ENCODE data around the gene TLL2.

Gene TLL2

DNA sequence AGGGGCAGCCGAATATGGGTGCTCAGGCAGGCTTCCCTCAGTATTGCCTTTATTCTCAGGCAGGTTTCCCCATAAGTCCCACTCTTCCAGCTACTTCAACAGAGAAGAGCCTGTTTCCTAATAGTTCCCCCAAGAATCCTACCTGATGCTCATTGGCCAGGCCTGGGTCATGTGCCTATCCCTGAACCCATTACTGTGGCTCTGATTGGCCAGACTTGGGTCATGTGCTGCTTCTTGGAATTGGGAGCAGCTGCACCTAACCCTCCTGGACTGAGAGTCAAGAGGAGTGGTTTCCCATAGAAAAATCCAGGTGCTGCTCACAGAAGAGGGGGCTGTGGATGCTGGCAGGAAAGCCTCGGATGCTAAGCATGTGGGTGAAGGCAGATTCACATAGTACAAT, 176.6 kb downstream of the TLL2 start:
- DNase-seq (ENCODE audit: low spot score): no peak
- TF ChIP-seq, protein P1, sequence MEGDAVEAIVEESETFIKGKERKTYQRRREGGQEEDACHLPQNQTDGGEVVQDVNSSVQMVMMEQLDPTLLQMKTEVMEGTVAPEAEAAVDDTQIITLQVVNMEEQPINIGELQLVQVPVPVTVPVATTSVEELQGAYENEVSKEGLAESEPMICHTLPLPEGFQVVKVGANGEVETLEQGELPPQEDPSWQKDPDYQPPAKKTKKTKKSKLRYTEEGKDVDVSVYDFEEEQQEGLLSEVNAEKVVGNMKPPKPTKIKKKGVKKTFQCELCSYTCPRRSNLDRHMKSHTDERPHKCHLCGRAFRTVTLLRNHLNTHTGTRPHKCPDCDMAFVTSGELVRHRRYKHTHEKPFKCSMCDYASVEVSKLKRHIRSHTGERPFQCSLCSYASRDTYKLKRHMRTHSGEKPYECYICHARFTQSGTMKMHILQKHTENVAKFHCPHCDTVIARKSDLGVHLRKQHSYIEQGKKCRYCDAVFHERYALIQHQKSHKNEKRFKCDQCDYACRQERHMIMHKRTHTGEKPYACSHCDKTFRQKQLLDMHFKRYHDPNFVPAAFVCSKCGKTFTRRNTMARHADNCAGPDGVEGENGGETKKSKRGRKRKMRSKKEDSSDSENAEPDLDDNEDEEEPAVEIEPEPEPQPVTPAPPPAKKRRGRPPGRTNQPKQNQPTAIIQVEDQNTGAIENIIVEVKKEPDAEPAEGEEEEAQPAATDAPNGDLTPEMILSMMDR (IDR thresholded peaks at IDR 0.05; ENCODE audit: extremely low read depth, insufficient read depth, missing control alignments): no peak
- in situ Hi-C loops (cut with MboI; ENCODE audit: low pct_unique_long_range_greater_than_20kb, low sequenced_read_pairs, unreplicated experiment): loop anchor here (25.0 kb wide), 1 partner anchor 325 kb away; no protein-coding TSS in a partner anchor

DNA sequence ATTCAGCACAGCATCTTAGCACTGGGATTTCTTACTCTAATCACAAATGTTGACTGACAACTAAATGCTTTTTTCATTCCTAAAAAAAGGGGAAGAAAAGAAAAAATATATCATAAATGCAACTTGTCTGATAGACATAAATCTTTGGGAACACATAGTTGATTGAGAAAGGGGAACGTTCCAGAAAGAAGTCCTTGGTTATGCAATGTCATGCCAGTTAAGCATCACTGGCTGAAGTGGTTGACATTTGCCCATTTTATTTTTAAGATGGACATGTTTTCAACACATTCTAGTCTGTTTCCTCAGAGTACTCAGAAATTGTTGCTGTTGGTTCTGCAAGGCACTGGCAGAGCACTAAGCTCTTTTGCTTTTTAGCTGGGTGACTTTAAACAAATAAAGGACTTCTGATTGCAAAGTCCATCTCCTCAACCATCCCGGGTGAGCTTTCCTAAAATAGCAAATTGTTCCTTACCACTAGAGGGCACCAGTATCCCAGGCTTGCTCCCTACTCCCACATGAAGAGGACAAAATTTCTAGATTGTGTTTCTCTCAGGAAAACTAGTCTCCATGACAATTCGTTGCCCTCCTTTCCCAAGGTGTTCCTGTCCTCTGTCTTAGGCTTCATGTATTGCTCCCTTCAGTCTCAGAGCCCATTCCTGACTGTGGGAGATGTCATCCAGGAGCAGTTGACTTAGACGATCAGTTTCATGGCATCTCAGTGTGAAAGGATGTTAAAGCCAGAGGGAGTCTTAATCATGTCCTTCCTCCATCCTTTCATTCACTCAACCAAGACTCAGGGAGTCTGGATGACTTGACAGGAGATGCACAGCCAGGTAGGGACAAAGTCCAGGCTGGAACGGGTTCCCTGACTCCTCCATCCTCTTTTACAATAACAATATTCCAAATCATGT, 178.9 kb downstream of the TLL2 start:
- in situ Hi-C loops (cut with MboI; ENCODE audit: low pct_unique_long_range_greater_than_20kb, low sequenced_read_pairs, unreplicated experiment): loop anchor here (25.0 kb wide), 1 partner anchor 323 kb away; no protein-coding TSS in a partner anchor
- peak; percentile 13 for DNase-seq (ENCODE audit: low spot score)
- TF ChIP-seq, protein P1 (IDR thresholded peaks at IDR 0.05; ENCODE audit: extremely low read depth, insufficient read depth, missing control alignments): peak; percentile 60

DNA sequence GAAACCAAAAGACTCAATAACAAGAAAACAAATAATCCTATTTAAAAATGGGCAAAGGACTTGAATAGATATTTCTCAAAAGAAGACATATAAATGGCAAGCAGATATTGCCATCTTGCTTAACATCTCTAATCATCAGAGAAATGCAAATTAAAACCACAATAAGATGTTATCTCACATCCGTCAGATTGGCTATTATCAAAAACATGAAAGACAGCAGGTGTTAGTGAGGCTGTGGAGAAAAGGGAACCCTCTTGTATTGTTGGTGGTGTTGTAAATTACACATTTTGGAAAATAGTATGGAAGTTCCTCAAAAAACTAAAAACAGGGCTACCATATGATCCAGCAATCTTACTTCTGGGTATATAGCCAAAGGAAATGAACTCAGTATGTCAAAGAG, 180.6 kb downstream of the TLL2 start:
- in situ Hi-C loops (cut with MboI; ENCODE audit: low pct_unique_long_range_greater_than_20kb, low sequenced_read_pairs, unreplicated experiment): loop anchor here (25.0 kb wide), 1 partner anchor 321 kb away; no protein-coding TSS in a partner anchor
- TF ChIP-seq, protein P1 (IDR thresholded peaks at IDR 0.05; ENCODE audit: extremely low read depth, insufficient read depth, missing control alignments): no peak
- DNase-seq (ENCODE audit: low spot score): no peak

DNA sequence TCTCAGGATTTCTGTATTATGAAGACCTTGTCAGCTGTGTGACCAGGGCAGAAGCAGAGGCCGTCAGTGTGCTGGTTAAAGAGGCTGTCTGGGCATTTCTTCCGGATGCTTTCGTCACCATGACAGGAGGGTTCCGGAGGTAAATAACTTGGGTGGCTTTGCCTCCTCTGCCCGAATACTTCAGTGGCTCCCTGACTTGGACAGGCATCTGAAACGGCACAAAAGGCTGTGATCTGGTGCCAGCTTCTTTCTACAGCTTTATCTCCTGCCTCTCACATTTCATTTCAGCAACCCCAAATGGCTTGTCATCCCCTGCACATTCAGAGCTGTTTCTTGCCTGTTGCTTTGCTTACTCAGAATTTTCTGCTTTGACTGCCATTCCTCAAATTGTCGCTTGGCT, 186.3 kb downstream of the TLL2 start:
- no peak for DNase-seq (ENCODE audit: low spot score)
- TF ChIP-seq, protein P1 (IDR thresholded peaks at IDR 0.05; ENCODE audit: extremely low read depth, insufficient read depth, missing control alignments): no peak
- in situ Hi-C loops (cut with MboI; ENCODE audit: low pct_unique_long_range_greater_than_20kb, low sequenced_read_pairs, unreplicated experiment): loop anchor here (25.0 kb wide), 1 partner anchor 315 kb away; no protein-coding TSS in a partner anchor

DNA sequence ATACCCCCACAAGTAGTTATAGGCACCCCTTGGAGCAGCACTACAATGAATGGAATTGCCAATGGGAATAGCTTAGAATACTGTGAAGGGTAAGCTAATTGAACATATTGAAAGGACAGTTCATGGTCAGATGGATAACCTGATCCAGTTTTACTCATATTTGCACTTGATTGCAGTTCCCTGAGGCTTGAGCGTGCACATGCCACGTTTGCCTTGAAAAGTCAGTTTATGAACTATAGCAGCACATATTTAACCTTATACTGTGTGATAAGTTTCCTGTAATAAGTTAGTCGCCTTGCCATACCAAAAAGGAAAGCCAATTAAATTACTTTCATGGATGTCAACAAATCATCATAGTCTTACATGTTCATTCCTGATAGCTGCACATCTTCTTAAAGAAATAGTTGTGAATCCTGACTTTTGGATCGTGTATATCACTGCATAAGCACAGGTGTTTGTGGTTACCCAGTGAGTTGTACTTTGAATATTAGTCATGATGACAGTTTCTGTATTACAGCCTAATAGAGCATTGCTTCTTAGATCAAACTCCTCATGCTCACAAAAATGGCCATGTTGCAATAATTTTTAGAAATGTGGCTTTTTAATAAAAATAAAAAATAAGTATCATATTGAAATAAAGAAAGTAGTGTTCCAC, 187.9 kb downstream of the TLL2 start:
- in situ Hi-C loops (cut with MboI; ENCODE audit: low pct_unique_long_range_greater_than_20kb, low sequenced_read_pairs, unreplicated experiment): loop anchor here (25.0 kb wide), 1 partner anchor 314 kb away; no protein-coding TSS in a partner anchor

DNA sequence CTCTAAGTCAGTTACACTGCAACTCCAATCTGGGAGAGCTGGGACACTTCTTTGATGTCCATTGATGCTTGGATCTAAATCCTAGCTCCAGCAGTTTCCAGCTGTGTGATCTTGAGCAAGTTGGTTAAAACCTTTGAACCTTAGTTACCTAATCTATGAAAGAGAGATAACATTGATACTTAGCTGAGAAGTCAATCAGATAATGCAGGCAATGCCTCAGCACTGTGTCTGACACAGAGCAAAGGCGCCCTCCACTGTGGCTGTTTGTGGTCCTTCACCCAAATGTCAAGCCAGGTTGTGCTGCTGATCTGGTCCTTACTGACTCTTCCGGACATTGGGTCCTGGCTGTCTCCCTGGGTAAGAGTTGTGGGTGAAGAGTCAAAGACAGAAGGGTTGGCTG, 189.3 kb downstream of the TLL2 start:
- in situ Hi-C loops (cut with MboI; ENCODE audit: low pct_unique_long_range_greater_than_20kb, low sequenced_read_pairs, unreplicated experiment): no loop called here
- DNase-seq (ENCODE audit: low spot score): no peak
- TF ChIP-seq, protein P1 (IDR thresholded peaks at IDR 0.05; ENCODE audit: extremely low read depth, insufficient read depth, missing control alignments): peak; percentile 25

More for the DNA sequence above, 187.9 kb downstream of the TLL2 start:
- peak; percentile 56 for DNase-seq (ENCODE audit: low spot score)
- TF ChIP-seq, protein P1 (IDR thresholded peaks at IDR 0.05; ENCODE audit: extremely low read depth, insufficient read depth, missing control alignments): no peak
